AG09309 (cell line): ENCODE data around the gene AMDHD1.

Experiments
- DNase-seq: peaks from one replicate; pipeline ENCODE4 v3.0.0-alpha.2; 2010; ENCODE audit warnings: low read depth
- H3K4me3 ChIP-seq: 2 replicates; pipeline ENCODE4 v1.5.1; 2011; ENCODE audit warnings: mild to moderate bottlenecking, low read depth, low read length, moderate library complexity; ENCODE audit not compliant: control insufficient read depth
- CTCF ChIP-seq: IDR thresholded peaks from 2 replicates; pipeline ENCODE4 v1.5.1; 2011; ENCODE audit warnings: mild to moderate bottlenecking, low read depth, low read length, inconsistent platforms; ENCODE audit not compliant: insufficient read depth, control insufficient read depth; ENCODE audit errors: missing control alignments

Gene AMDHD1

DNA sequence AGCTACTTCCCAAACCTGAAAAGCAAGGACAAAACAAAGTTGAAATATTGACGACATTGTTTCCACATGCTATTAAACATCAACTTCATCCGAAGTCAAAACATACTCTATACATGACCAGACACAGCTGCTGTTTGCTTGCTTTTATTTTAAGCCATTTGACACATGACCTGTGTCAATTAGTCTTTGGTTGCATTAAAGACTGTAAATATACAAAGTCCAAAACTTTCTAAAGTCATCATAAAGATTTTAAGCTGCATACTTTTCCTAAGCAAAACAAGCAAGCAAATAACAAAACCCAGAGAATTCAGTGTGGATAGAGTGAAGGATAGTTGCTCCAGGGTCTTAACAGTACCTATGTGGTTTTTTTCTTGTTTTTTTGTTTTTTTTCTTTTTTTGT is 31.2 kb downstream of the AMDHD1 start:
- no peak overlapping the region for H3K4me3 ChIP-seq
- no peak for TF ChIP-seq CTCF
- DNase-seq, result no peak

DNA sequence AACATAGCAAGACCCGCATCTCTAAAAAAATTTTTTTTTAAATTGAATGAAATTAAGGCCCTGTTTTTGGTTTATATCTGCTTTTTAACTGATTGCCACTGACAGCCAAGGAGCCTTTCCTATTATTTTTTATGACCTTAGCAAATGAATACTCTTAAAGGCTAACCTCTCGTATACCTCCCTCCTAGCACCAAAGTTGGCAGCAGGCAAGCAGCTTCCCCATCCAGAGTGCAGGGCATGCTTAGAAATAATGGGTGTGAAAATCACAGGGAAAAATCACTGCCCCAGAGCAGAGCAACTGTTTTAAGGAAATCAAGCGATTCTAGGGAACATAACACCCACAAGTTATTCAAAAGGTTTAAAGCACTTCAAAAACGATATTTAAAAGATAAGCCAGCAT is 32.4 kb downstream of the AMDHD1 start:
- no peak for TF ChIP-seq CTCF
- no peak overlapping the region for H3K4me3 ChIP-seq
- DNase-seq, result no peak

DNA sequence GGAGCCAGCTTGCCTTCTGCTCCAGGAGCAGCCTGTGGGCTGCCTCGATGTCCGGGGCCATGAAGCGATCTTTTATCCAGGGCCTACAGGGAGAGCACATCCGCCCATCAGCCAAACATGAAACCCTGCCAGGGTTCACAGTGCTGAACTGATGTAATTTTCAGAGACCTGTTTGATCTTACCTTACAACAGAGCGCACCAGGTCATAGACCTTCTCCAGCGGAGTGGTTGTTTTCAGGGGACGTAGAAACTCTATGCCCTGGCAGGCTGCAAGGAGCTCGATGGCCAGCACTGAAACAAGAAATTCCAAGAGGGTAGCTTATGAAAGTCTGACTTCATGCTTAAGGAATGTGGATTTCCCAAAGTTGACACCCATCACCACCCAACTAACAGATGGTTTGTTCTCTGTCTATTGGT is 33.3 kb downstream of the AMDHD1 start:
- H3K4me3 ChIP-seq, result no peak overlapping the region
- no peak for DNase-seq
- no peak for TF ChIP-seq CTCF

DNA sequence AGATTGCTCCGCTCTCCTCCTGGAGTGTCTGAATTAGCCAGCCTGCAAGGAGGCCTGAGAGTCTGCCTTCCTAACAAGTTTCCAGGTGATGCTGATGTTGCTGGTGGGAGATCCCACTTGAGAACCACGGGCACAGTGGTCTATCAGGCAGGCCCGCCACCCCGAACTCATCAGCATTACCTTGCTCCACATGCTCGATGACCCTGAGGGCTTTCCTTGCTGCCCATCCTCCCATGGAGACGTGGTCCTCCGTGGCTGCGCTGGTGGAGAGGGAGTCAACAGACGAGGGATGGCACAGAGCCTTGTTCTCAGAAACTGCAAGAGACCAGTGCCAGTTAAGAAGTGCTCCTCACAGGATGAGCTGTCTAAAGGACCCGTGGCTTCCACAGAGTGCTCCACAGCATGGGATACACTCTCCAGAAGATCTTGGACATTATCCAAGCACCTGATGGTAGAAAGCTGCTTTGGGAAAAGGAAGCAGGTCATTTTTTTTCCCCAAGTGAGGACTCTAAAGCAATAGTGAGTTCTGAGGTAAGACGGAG is 34.7 kb downstream of the AMDHD1 start:
- no peak overlapping the region for H3K4me3 ChIP-seq
- DNase-seq, result no peak
- TF ChIP-seq CTCF, result no peak

DNA sequence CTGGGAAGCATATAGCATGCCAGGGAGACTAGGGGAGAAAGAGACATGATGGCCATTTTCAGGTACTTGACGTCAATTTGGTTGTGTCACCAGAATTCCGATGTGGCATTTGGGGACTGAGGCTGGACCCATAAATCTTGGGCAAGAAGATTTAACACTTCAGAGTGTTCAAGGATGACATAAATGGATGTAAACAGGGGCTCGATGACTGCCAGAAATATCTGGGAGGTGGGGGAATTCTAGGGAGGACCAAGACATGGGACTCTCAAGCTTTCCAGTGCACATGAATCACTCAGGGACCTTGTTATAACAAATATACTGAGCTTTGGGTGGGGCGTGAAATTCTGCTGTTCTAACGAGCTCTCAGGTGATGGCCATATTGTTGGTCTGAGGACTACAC is 35.2 kb downstream of the AMDHD1 start:
- no peak overlapping the region for H3K4me3 ChIP-seq
- TF ChIP-seq CTCF, result no peak
- no peak for DNase-seq

- no peak overlapping the region for H3K4me3 ChIP-seq
- no peak for DNase-seq
- TF ChIP-seq CTCF, result no peak
Measured at GRCh38 chr12:95978774-95979173, 35.6 kb downstream of the AMDHD1 start.

DNA sequence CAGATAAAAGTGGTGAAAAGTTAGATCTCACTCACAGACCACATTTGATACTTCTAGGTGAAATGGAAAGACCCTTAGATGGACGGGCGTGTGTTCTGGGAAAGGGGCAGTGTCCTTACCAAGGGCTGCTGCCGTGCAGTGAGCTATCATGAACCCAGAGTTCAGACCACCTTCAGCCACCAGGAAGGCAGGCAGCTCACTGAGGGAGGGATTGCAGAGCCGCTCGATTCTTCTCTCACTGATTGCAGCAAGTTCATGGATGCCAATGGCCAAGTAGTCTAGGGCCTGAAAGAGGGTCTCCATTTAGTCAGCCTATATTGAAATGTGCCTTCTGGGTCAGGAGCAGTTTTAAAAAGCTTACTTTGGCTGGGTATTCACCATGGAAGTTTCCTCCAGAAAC is 37.3 kb downstream of the AMDHD1 start:
- no peak for TF ChIP-seq CTCF
- DNase-seq, result no peak
- no peak overlapping the region for H3K4me3 ChIP-seq
